ENCODE results near the gene PSMA3.
"Not testable (repeated sequence)": the region's sequence is repeated elsewhere in the genome, so short reads cannot be mapped to it uniquely, and the experiment has no call there.

The PSMA3 gene

GRCh38 chr14:58262005-58262404 lies 17.4 kb downstream of the PSMA3 start:
- H3K4me3 ChIP-seq (ENCODE audit: low read depth, low read length); DNase-seq (ENCODE audit: low read depth): not testable (repeated sequence)

- no peak overlapping the region for H3K4me3 ChIP-seq (ENCODE audit: low read depth, low read length)
- DNase-seq (ENCODE audit: low read depth), result no peak
Observed at GRCh38 chr14:58265401-58265800, 20.8 kb downstream of the PSMA3 start.

- no peak for DNase-seq (ENCODE audit: low read depth)
- H3K4me3 ChIP-seq (ENCODE audit: low read depth, low read length), result no peak overlapping the region
Observed at GRCh38 chr14:58270628-58271027, 26.0 kb downstream of the PSMA3 start.

GRCh38 chr14:58272588-58273372 lies 28.1 kb downstream of the PSMA3 start:
- no peak overlapping the region for H3K4me3 ChIP-seq (ENCODE audit: low read depth, low read length)
- peak; percentile 0 for DNase-seq (ENCODE audit: low read depth)

- no peak overlapping the region for H3K4me3 ChIP-seq (ENCODE audit: low read depth, low read length)
- DNase-seq (ENCODE audit: low read depth), result no peak
Observed at GRCh38 chr14:58274881-58275280, 30.2 kb downstream of the PSMA3 start.

- no peak for DNase-seq (ENCODE audit: low read depth)
- H3K4me3 ChIP-seq (ENCODE audit: low read depth, low read length), result no peak overlapping the region
Observed at GRCh38 chr14:58275527-58276190, 31.0 kb downstream of the PSMA3 start.

- no peak for DNase-seq (ENCODE audit: low read depth)
- H3K4me3 ChIP-seq (ENCODE audit: low read depth, low read length), result no peak overlapping the region
Observed at GRCh38 chr14:58276208-58276607, 31.6 kb downstream of the PSMA3 start.

GRCh38 chr14:58278177-58278576 lies 33.5 kb downstream of the PSMA3 start:
- H3K4me3 ChIP-seq (ENCODE audit: low read depth, low read length), result no peak overlapping the region
- no peak for DNase-seq (ENCODE audit: low read depth)

GRCh38 chr14:58280954-58281787 lies 36.5 kb downstream of the PSMA3 start:
- no peak overlapping the region for H3K4me3 ChIP-seq (ENCODE audit: low read depth, low read length)
- peak; percentile 73 for DNase-seq (ENCODE audit: low read depth)

- no peak for DNase-seq (ENCODE audit: low read depth)
- H3K4me3 ChIP-seq (ENCODE audit: low read depth, low read length), result no peak overlapping the region
Observed at GRCh38 chr14:58281969-58282368, 37.3 kb downstream of the PSMA3 start.

- no peak overlapping the region for H3K4me3 ChIP-seq (ENCODE audit: low read depth, low read length)
- DNase-seq (ENCODE audit: low read depth), result no peak
Observed at GRCh38 chr14:58282925-58283593, 38.4 kb downstream of the PSMA3 start.

- H3K4me3 ChIP-seq (ENCODE audit: low read depth, low read length), result no peak overlapping the region
- no peak for DNase-seq (ENCODE audit: low read depth)
Observed at GRCh38 chr14:58283730-58284129, 39.1 kb downstream of the PSMA3 start.

GRCh38 chr14:58285132-58285531 lies 40.5 kb downstream of the PSMA3 start:
- H3K4me3 ChIP-seq (ENCODE audit: low read depth, low read length), result no peak overlapping the region
- DNase-seq (ENCODE audit: low read depth), result no peak

- H3K4me3 ChIP-seq (ENCODE audit: low read depth, low read length), result no peak overlapping the region
- DNase-seq (ENCODE audit: low read depth), result no peak
Observed at GRCh38 chr14:58287607-58288042, 43.0 kb downstream of the PSMA3 start.

GRCh38 chr14:58288106-58288792 lies 43.6 kb downstream of the PSMA3 start:
- no peak for DNase-seq (ENCODE audit: low read depth)

GRCh38 chr14:58291646-58292045 lies 47.0 kb downstream of the PSMA3 start:
- no peak for DNase-seq (ENCODE audit: low read depth)
- H3K4me3 ChIP-seq (ENCODE audit: low read depth, low read length), result no peak overlapping the region

More at GRCh38 chr14:58288106-58288792, 43.6 kb downstream of the PSMA3 start:
- no peak overlapping the region for H3K4me3 ChIP-seq (ENCODE audit: low read depth, low read length)

- no peak for DNase-seq (ENCODE audit: low read depth)
- H3K4me3 ChIP-seq (ENCODE audit: low read depth, low read length), result no peak overlapping the region
Observed at GRCh38 chr14:58292187-58292586, 47.5 kb downstream of the PSMA3 start.

- DNase-seq (ENCODE audit: low read depth), result no peak
Observed at GRCh38 chr14:58294201-58294600, 49.6 kb downstream of the PSMA3 start.

GRCh38 chr14:58296726-58297125 lies 52.1 kb downstream of the PSMA3 start:
- peak overlapping the region; percentile 69 for H3K4me3 ChIP-seq (ENCODE audit: low read depth, low read length)
- DNase-seq (ENCODE audit: low read depth), result no peak

More at GRCh38 chr14:58294201-58294600, 49.6 kb downstream of the PSMA3 start:
- H3K4me3 ChIP-seq (ENCODE audit: low read depth, low read length), result no peak overlapping the region
